OCI-LY3 (cell line): ENCODE data around the gene PODNL1.

ENCODE experiments used
- H2AFZ ChIP-seq: fragments of 200-600, 300-600 bp; shearing (Covaris generic); 2 replicates; pipeline ENCODE4 v1.6.0; 2014; ENCODE audit warnings: antibody characterized with exemption, low read depth, low read length
- H3K27ac ChIP-seq: fragments of 200-600, 300-600 bp; sonication (generic); 2 replicates; pipeline ENCODE4 v1.5.1; 2014; ENCODE audit warnings: mild to moderate bottlenecking, low read length, moderate library complexity, mixed read lengths
- H3K27me3 ChIP-seq: fragments of 200-600, 300-600 bp; sonication (generic); 2 replicates; pipeline ENCODE4 v1.6.1; 2014; ENCODE audit warnings: low read depth, low read length, mixed read lengths
- H3K36me3 ChIP-seq: fragments of 200-600, 300-600 bp; sonication (generic); replicated peaks from 2 replicates; pipeline ENCODE3; 2014; ENCODE audit warnings: low read depth, low read length, mixed read lengths
- H3K4me1 ChIP-seq: fragments of 300-600, 200-600 bp; sonication (generic); 2 replicates; pipeline ENCODE4 v1.6.1; 2014; ENCODE audit warnings: low read length, mixed read lengths
- H3K4me2 ChIP-seq: fragments of 200-600, 300-600 bp; sonication (generic); 2 replicates; pipeline ENCODE4 v1.6.1; 2014; ENCODE audit warnings: low read length, mixed read lengths
- H3K4me3 ChIP-seq: fragments of 300-600, 200-600 bp; sonication (generic); 2 replicates; pipeline ENCODE4 v1.5.1; 2014; ENCODE audit warnings: antibody characterized with exemption, mild to moderate bottlenecking, low read length, moderate library complexity
- H3K79me2 ChIP-seq: fragments of 300-600, 200-600 bp; shearing (Covaris generic); 2 replicates; pipeline ENCODE4 v1.6.1; 2014; ENCODE audit warnings: mild to moderate bottlenecking, low read length, mixed read lengths
- H3K9ac ChIP-seq: fragments of 300-600, 200-600 bp; shearing (Covaris generic); 2 replicates; pipeline ENCODE4 v1.6.0; 2014; ENCODE audit warnings: mild to moderate bottlenecking, low read length, moderate library complexity
- H3K9me3 ChIP-seq: fragments of 200-600, 300-600 bp; shearing (Covaris generic); 2 replicates; pipeline ENCODE4 v1.6.1; 2014; ENCODE audit warnings: low read length, mixed read lengths; ENCODE audit not compliant: insufficient read depth
- H4K20me1 ChIP-seq: fragments of 200-600, 300-600 bp; sonication (generic); 2 replicates; pipeline ENCODE4 v1.6.1; 2016; ENCODE audit warnings: low read length, mixed read lengths; ENCODE audit not compliant: insufficient read depth
- EZH2phosphoT487 ChIP-seq: fragments of 200-600 bp; shearing (Covaris generic); IDR thresholded peaks from 2 replicates; pipeline ENCODE4 v1.6.1; 2018; ENCODE audit warnings: antibody characterized with exemption, mixed run types, low read depth
- TF ChIP-seq, protein P1 (sequence below): fragments of 200-600, 300-600 bp; sonication (generic); IDR thresholded peaks from 2 replicates; pipeline ENCODE4 v1.5.1; 2014; ENCODE audit warnings: antibody characterized with exemption, low read length, low read depth

PODNL1 gene

DNA sequence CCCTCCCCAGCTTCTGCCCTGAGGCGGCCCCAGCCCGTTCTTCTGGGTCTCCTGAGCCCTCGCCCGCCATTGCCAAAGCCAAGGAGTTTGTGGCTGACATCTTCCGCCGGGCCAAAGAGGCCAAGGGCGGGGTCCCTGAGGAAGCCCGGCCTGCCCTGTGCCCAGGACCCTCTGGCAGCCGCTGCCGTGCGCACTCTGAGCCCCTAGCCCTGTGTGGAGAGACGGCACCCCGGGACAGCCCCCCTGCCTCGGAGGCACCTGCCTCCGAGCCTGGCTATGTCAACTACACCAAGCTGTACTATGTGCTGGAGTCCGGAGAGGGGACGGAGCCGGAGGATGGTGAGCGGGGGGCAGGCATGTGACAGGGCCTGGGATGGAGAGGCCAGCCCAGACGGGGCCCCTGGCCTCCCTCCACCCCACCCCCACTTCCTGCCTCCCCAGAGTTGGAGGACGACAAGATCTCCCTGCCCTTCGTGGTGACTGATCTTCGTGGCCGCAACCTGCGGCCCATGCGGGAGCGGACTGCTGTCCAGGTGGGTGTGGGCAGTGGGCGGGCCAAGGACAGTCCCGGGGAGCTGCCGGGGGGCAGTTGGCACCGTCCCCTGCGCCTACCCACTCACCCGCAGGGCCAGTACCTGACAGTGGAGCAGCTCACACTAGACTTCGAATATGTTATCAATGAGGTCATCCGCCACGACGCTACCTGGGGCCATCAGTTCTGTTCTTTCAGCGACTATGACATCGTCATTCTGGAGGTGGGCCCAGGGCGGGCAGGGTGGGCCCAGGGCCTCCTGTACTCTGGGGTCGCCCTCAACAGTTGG, 21.1 kb upstream of the PODNL1 start:
- Histone ChIP-seq H3K36me3 (peaks cover 53% of the 10 kb centered on the region), H3K4me3 (no peak overlapping the region), H3K27ac (no peak overlapping the region), H3K27me3 (no peaks in the 10 kb centered on the region), H4K20me1 (no peaks in the 10 kb centered on the region), H3K4me2 (no peak overlapping the region), H3K4me1 (no peaks in the 10 kb centered on the region), H3K9me3 (no peaks in the 10 kb centered on the region), H3K9ac (no peak overlapping the region), H3K79me2 (peaks cover under 1% of the 10 kb centered on the region), H2AFZ (no peak overlapping the region)
- TF ChIP-seq EZH2phosphoT487, result no peak
- TF ChIP-seq, protein P1, sequence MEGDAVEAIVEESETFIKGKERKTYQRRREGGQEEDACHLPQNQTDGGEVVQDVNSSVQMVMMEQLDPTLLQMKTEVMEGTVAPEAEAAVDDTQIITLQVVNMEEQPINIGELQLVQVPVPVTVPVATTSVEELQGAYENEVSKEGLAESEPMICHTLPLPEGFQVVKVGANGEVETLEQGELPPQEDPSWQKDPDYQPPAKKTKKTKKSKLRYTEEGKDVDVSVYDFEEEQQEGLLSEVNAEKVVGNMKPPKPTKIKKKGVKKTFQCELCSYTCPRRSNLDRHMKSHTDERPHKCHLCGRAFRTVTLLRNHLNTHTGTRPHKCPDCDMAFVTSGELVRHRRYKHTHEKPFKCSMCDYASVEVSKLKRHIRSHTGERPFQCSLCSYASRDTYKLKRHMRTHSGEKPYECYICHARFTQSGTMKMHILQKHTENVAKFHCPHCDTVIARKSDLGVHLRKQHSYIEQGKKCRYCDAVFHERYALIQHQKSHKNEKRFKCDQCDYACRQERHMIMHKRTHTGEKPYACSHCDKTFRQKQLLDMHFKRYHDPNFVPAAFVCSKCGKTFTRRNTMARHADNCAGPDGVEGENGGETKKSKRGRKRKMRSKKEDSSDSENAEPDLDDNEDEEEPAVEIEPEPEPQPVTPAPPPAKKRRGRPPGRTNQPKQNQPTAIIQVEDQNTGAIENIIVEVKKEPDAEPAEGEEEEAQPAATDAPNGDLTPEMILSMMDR, result no peak

DNA sequence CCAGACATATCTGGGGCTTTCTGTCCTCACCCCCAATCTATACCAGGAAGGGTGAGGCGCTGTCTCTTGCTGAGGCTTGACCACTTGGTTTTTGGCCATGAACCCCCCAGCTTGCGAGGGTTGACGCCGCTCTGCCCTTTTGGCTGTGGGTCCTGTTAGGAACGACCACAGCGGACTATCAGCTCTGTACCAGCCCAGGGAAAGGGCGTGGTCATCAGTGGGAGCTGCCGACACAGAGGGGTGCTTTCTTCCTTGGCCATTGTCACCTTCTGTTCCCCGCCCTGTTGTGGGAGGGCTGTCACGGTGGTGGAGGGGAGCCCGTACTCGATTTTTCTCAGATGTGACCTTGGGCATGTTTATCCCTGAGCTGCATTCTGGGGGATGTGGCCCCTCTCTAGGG, 19.8 kb upstream of the PODNL1 start:
- no peak overlapping the region for H2AFZ ChIP-seq
- no peak overlapping the region for H3K27ac ChIP-seq
- no peaks in the 10 kb centered on the region for H3K27me3 ChIP-seq
- no peak overlapping the region for H3K4me3 ChIP-seq
- H3K9me3 ChIP-seq, result no peaks in the 10 kb centered on the region
- H4K20me1 ChIP-seq, result peaks cover 9% of the 10 kb centered on the region
- H3K9ac ChIP-seq, result no peak overlapping the region
- peaks cover 9% of the 10 kb centered on the region for H3K4me1 ChIP-seq
- peaks cover 53% of the 10 kb centered on the region for H3K36me3 ChIP-seq
- no peak overlapping the region for H3K4me2 ChIP-seq
- H3K79me2 ChIP-seq, result peaks cover 14% of the 10 kb centered on the region
- TF ChIP-seq, protein P1, result no peak
- TF ChIP-seq EZH2phosphoT487, result no peak

DNA sequence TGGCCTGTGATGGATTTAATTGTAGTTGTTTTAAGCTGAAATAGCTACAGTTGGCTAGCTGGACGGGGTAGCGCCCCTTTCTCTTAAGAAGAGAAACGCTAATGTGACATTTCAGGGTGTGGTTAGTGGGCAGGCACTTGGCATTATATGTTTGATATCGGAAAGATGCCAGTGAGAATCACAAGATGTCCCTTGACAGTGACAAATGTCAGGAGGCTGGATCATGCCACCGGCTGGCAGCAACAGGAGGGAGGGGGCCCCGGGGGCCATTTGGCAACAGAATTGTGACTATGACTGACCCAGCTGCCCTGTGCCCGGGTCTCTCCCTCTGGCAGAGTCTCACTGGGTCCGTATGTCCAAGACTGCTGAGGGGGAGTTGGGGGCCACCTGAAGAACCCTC, 18.8 kb upstream of the PODNL1 start:
- peaks cover 9% of the 10 kb centered on the region for H3K4me1 ChIP-seq
- no peaks in the 10 kb centered on the region for H3K9me3 ChIP-seq
- no peak overlapping the region for H3K9ac ChIP-seq
- no peak overlapping the region for H3K4me3 ChIP-seq
- H3K27me3 ChIP-seq, result no peaks in the 10 kb centered on the region
- H3K79me2 ChIP-seq, result peaks cover 17% of the 10 kb centered on the region
- H3K4me2 ChIP-seq, result no peak overlapping the region
- peaks cover 10% of the 10 kb centered on the region for H4K20me1 ChIP-seq
- no peak overlapping the region for H3K27ac ChIP-seq
- H3K36me3 ChIP-seq, result peaks cover 53% of the 10 kb centered on the region
- no peak overlapping the region for H2AFZ ChIP-seq
- TF ChIP-seq EZH2phosphoT487, result no peak
- TF ChIP-seq, protein P1, result no peak

DNA sequence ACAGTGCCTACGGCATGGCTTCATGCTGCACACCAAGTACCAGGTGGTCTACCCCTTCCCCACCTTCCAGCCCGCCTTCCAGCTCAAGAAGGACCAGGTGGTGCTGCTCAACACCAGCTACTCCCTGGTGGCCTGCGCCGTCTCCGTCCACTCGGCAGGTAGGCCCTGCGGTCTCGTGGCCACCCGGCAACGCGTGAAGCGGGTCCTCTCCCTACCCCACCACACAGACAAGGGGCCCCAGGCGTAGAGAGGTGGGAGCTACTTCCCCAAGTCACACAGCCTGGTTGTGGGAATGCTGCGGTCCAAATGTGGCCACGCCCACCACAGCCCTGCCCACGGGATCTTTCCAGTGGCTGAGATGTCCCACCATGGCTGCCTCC, 18.1 kb upstream of the PODNL1 start:
- no peak overlapping the region for H3K4me2 ChIP-seq
- no peak overlapping the region for H3K27ac ChIP-seq
- H2AFZ ChIP-seq, result no peak overlapping the region
- no peaks in the 10 kb centered on the region for H3K9me3 ChIP-seq
- TF ChIP-seq, protein P1, result no peak
- TF ChIP-seq EZH2phosphoT487, result no peak
- H3K9ac ChIP-seq, result no peak overlapping the region
- H3K36me3 ChIP-seq, result peaks cover 49% of the 10 kb centered on the region
- peaks cover 12% of the 10 kb centered on the region for H3K4me1 ChIP-seq
- no peaks in the 10 kb centered on the region for H3K27me3 ChIP-seq
- peaks cover 10% of the 10 kb centered on the region for H4K20me1 ChIP-seq
- no peak overlapping the region for H3K4me3 ChIP-seq
- peaks cover 17% of the 10 kb centered on the region for H3K79me2 ChIP-seq
